ENCODE measurements around the gene TBC1D19.
"Not testable (repeated sequence)": the region's sequence is repeated elsewhere in the genome, so short reads cannot be mapped to it uniquely, and the experiment has no call there.

TBC1D19 gene, protein sequence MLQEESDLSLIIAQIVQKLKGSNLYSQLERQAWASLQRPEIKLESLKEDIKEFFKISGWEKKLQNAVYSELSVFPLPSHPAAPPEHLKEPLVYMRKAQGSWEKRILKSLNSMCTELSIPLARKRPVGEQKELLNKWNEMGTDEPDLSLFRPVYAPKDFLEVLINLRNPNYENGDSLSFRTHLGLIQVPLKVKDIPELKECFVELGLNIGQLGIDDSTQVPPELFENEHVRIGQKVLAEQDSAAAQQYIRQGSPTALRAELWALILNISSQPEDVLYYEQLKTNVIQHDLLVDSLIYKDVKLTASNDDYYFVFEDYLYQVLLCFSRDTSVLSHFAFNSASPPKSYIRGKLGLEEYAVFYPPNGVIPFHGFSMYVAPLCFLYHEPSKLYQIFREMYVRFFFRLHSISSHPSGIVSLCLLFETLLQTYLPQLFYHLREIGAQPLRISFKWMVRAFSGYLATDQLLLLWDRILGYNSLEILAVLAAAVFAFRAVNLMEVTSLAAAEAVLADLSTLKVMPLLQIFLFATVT

DNA sequence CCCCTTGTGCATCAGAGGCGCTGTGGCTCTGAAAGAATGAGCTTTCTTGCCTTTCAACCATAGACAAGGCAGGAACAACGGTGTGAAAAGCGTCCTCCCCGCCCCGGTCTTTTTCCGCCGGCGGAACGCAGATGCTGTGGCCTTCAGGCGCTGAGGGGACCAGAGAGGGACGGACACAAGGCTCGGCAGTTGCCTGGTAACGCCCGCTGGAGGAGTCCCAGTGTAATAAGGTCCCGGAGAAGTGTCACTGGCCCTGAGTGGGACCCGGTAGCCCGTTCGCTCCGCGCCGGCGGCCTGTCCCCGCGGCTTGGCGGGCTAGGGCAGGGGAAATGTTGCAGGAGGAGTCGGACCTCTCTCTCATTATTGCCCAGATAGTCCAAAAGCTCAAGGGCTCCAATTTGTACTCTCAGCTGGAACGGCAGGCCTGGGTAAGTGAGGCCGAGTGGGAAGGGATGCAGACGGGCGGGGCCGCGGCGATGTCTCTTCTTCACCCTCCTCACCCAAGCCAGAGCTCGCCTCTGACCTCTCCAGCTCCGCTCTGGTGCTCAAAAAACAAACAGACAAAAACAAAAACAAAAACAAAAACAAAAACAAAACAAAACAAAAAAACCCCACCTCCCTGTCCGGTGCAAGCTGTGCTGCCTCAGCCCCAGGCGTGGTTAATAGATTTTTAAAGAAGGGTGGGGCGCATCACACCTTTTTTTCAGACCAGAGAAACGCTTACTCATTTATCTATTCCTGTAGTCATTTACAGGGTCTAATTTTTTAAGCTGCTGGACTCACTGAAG lies at the start of gene TBC1D19:
Gene TBC1D19 (plus strand): TSS at position 220 of the 788 bp plus-strand sequence. CDS start 110 bp downstream, at position 330.
- DNase-seq: peak; percentile 82 to 83

DNA sequence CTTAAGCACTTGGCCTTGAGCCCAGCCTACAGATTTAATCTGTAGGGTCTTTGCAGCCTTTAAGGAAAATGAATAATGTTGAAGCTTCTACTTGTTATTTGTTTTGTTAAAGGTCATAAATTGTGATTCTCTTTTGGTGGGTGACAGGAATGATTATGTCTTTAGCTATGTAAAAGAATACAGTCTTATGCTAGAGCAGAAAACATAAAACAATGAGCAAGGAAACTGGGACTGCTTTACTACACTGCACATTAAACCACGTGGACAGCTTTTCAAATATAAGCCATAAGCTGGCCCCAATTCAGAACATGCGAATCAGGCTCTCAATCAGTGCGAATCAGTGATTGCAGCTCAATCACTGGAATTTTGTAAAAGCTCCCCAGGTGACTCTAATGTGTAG lies 40.9 kb upstream of the TBC1D19 start:
- no peak for DNase-seq

DNA sequence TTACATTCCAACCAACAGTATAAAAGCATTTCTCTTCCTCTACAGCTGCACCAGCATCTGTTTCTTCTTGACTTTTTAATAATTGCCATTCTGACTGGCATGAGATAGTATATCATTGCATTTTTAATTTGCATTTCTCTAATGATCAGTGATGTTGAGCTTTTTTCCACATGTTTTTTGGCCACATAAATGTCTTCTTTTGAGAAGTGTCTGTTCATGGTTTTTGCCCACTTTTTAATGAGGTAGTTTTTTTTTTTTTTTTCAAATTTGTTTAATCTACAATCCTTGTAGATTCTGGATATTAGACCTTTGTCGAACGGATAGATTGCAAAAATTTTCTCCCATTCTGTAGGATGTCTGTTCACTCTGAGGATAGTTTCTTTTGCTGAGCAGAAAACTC lies 39.5 kb upstream of the TBC1D19 start:
- DNase-seq: no peak

DNA sequence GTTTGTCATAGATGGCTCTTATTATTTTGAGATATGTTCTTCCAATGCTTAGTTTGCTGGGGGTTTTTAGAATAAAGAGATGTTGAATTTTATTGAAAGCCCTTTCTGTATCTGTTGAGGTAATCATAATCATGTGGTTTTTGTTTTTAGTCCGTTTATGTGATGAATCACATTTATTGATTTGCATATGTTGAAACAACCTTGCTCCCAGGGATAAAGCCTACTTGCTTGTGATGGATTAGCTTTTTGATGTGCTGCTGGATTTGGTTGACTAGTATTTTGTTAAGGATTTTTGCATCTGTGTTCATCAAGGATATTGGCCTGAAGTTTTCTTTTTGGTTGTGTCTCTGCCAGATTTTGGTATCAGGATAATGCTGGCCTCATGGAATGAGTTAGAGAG lies 35.5 kb upstream of the TBC1D19 start:
- not testable (repeated sequence) for DNase-seq

DNA sequence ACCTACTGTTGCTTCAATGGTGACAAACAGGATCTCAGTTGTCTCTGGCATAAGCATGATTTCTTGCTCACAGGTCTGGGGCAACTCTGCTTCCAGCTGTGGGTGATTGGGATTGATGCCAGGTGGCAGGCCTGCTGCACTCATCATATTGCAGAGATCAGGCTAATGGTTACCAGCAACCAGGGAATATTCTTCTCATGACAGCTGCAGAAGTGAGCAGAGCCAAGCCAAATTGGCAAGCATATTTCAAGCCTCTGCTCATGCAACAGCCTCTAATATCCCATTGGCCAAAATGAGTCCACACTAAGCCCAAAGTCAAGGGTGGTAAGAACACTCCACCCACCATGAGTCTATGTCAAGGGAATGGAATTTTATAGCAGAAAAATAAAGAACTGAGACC lies 26.7 kb upstream of the TBC1D19 start:
- DNase-seq: no peak

DNA sequence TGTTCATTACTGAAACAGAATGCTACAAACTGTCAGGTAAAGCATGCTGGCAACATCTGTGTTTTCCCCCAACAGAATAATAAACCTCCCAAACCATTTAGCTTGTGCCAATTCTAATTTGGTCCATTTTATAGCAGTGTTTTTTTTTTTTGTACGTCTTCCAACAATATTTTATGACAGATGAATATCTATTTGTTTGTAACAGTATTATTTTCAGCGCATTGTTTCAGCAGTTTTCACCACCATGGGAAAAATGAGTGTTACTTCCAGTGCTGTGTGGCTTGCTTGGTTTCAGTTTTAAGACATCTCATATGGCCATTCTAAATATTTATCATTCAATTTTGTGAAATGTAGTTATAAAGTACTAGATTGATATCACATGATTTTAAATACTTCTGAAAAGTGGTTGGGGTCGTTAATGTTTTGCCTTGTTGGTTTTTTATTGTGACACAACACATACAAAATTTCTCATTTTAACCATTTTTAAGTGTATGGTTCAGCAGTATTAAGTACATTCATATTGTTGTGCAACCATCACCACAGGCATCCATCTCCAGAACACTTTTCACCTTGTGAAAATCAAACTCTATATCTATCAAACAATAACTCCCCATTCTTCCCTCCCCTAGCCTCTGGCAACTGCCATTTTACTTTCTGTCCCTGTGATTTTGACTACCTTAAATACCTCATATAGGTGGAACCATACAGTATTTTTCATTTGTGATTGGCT lies 25.6 kb upstream of the TBC1D19 start:
- no peak for DNase-seq

DNA sequence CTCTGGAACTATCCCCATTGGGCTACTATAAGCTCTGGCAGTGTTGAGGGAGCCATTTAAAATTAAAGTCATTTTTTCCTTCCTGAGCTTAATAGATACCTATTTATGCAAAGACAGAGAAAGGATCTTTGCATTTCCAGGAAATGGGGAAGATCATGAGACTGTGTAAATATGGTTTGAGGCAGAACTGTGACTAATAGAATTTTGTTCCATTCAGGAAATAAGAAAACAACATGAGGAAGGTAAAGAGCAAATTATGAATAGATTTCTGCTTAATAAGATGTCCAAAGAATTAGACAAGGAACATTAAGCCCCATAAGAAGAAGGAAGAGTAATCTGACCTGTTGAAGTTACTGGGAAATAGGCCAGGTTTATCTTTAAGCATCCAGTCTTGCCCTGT lies 17.8 kb upstream of the TBC1D19 start:
- no peak for DNase-seq

DNA sequence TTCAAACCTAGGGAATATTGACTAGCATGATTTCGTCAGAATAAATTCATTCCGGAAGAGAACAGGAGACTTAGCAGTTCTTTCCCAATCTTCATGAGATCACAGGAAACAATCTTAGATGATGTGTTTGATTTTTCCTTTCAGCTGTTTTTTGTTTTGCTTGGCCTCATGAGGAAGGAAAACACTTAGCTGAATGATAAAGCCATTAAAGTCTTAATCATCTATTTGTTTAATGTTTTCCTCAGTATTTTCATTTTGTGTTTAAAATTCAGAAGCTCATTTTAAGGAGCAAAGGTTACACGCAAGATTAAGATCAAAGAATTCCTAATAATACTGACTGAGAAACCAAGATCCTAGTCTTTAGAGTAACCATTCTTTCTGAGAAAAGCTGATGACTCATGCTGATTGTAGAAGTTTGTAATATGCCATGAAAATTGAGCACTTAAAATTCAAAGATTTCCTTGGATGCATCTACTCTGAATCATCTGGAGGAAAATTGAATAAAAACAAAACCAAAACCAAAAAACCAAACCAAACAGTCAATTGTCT lies 15.4 kb upstream of the TBC1D19 start:
- no peak for DNase-seq

DNA sequence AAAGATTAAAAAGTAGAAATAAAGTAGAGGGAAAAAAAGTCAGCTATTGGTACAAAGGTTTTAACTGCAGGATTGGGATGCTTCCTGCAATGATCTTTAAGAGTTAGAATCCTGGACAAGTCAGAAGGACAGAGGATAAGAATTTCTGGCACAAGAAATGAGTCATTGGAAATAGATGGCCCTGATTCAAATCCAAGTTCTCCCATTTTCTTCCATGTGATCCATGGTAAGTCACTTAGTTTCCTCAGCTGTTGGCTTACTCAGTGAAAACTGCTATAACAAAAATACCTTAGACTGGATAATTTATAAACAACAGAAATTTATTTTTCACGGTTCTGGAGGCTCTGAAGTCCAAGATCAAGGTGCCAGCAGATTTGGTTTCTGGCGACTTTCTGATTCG lies 13.3 kb upstream of the TBC1D19 start:
- no peak for DNase-seq

DNA sequence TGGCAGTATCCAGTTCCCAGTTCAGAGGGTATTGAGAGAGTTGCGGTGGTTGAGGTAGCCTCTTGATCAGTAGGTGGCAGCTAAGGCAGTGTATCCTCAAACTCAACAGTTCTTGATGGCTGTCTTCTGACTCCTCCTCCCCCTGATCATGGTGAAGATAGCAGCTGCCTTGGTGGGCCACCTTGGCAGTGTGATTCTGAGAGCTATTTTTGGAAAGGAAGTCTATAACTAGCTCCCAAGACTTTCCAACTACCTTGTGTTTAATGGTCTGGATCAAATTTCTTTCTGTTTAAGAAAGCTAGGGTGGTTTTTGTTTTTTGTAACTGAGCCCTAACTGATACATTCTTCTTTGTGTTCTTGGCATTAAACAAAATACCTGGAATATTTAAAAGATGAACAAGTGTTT lies 10.5 kb upstream of the TBC1D19 start:
- DNase-seq: no peak

DNA sequence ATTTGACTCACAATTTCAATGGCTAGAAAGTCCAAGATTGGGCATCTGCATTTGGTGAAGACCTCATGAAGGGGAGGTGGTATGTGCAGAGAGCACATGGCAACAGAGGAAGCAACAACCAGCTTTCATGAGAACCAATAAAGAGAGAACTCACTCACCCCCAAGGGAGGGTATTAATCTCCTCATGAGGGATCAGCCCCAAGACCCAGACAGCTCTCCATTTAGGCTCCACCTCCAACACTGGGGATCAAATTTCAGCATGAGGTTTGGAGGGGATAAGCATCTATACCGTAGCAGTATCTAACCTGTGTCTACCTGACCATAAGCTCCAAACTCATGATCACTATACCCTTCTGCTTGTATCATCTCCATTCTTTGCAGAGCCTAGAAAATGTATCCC lies 9.3 kb upstream of the TBC1D19 start:
- no peak for DNase-seq

DNA sequence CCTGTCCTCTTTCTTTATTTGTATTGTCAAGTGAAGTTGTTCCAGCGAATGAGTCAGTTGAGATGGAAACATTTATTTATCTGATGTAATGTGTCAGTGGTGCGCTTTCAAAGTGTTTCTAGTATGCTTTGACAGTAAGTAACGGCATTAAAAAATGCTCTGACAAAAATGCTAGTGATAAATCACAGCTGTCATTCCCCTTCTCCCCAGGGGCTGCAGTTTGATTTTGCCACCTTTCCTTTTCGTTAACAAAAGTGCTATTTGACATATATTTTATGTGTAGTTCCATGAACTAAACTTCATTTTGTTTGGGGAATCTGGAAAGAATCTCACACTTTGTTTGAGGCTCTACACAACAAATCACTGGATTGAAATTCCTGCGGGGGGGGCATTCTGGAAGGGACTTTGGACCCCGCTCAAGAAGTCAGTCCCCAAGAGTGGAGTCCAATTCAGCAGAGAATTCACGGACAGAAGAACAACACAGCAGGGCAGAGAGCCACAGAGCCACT lies 7.6 kb upstream of the TBC1D19 start:
- no peak for DNase-seq

DNA sequence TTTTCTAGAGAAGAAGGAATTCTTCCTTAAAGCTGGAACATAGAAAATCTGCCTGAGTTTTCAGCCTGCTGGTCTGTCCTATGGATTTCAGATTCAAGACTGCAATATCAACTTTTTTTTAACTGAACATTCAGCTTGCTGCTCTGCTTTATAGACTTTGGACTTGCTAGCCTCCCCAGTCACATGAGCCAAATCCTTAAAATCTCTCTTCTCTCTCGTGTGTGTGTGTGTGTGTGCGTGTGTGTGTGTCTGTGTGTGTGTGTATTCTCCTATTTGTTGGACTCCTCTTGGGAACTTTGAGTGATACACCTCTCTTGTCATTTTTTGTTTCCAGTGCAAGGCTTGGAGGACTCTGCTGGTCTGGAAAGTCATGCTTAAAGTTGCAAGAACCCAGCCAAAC lies 6.8 kb upstream of the TBC1D19 start:
- no peak for DNase-seq

DNA sequence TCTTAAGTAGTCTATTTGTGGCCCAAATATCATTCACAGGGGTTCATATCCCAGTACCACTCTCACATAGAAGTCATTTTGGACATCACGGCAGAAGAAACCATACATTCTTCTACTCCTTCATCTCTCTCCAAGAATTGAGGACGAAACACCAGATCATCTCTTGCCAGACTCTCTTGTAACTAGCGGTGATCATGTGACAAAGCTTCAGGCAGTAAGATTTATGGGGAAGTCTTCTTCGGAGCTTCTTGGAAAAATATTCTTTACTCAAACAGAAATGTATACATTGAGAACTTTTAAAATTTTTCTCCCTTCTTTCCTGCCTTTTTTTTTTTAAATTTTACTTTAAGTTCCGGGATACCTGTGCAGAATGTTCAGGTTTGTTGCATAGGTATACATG lies 4.7 kb upstream of the TBC1D19 start:
- DNase-seq: no peak

DNA sequence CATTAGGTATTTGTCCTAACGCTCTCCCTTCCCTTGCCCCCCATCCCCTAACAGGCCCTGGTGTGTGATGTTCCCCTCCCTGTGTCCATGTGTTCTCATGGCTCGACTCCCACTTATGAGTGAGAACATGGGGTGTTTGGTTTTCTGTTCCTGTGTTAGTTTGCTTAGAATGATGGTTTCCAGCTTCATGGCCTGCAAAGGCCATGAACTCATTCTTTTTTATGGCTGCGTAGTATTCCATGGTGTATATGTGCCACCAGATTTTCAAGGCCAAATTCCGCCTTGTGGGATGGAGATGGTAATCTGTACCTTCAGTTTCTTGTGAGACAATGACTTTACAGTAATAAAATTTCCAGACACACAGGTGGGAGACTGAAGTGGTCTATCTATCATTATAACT lies 2.5 kb upstream of the TBC1D19 start:
- DNase-seq: not testable (repeated sequence)

DNA sequence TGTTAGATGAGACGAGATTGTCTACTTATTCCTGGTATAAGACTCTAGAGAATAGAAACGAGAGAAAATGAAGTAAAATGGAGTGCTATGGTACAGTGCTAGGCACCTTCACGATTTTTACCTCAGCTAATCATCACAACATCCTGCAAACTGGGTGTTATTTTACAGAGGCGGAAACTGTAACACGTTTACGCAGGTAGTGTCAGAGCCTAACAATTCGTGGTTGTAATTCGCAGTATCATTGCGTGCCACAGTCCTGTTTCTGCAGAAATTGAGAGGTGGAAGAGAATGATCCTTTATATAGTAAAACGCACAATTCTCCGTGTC lies 383 bp upstream of the TBC1D19 start:
- no peak for DNase-seq

DNA sequence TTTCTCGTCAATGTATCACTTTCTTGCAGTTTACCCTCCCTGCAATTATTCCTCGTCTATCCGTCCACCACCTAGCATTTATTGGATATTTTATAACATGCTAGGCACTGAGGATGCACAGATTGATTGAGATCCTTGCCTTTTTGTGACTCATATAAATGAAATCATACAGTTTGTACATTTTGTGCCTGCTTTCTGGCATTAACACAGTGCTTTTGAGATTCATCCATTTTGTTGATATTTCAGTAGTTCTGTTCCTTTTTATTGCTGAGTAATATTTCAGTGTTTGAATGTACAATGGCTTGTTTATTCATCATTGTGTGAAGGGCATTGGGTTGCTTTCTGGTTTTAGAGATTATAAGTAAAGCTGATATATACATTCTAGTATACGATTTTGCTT lies 841 bp downstream of the TBC1D19 start:
- no peak for DNase-seq

DNA sequence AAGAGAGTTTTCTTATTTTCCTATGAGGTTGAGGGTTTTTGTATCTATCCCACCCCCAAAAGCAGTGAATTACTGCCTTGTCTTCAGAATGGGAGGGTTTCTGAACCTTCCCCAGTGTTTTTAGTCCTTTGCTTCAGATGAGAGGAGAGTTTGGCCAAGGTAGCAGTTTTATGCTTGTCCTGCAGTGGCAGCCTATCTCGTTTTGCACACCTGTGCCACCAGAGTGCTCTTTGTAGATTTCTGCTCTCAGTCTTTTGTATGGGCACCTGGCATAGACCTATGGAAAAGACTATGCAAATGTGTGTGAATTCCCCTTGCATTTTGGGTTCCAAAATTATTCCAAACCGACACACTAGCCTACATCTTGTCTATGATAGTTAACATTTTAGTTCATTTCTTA lies 5.8 kb downstream of the TBC1D19 start:
- DNase-seq: no peak

DNA sequence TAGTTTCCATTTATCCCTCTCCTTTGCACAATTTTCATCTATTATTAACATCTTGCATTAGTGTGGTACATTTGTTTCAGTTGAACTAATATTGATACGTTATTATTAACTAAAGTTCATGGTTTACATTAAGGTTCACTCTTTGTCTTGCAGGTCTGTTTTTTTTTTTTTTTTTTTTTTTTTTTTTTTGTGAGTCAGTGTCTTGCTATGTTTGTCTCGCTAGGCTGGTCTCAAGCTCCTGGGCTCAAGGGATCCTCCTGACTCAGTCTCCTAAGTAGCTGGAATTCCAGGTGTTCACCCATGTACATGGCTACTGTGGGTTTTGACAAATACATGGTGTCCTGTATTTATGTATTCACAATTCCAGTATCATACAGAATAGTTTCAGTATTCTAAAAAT lies 6.8 kb downstream of the TBC1D19 start:
- no peak for DNase-seq

DNA sequence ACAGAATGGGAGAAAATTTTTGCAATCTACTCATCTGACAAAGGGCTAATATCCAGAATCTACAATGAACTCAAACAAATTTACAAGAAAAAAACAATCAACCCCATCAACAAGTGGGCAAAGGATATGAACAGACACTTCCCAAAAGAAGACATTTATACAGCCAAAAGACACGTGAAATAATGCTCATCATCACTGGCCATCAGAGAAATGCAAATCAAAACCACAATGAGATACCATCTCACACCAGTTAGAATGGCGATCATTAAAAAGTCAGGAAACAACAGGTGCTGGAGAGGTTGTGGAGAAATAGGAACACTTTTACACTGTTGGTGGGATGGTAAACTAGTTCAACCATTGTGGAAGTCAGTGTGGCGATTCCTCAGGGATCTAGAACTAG lies 9.7 kb downstream of the TBC1D19 start:
- DNase-seq: not testable (repeated sequence)

DNA sequence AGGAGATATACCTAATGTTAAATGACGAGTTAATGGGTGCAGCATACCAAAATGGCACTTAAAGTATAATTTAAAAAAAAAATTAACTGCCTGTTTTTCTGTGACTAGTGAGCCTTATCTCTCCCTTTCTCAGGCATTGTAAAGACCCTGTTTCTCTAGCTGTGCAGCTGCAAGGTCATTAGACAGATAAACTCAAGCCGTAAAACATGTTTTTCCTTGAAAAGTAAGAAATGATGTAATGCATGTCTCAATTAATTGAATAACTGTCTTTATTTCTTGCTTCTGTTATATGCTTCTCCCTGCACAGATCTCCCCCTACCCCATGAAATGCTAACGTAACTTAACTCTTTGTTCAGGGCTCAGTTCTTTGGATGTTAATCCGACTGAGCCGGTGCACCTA lies 10.5 kb downstream of the TBC1D19 start:
- DNase-seq: no peak

DNA sequence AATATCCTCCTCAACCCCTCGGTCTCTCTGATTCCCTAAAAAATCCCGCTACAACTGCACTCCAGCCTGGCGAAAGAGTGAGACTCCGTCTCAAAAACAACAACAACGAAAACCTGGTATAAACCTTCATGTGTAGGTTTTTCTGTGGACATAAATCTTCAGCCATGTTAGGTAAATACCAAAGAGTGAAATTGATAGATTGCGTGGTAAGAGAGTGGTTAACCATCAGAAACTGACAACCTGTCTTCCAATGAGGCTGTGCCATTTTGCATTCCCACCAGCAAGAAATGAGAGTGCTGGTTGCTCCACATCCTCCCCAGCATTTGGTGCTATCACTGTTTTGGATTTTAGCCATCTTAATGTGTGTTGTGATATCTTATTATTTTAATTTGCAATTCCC lies 10.9 kb downstream of the TBC1D19 start:
- no peak for DNase-seq

DNA sequence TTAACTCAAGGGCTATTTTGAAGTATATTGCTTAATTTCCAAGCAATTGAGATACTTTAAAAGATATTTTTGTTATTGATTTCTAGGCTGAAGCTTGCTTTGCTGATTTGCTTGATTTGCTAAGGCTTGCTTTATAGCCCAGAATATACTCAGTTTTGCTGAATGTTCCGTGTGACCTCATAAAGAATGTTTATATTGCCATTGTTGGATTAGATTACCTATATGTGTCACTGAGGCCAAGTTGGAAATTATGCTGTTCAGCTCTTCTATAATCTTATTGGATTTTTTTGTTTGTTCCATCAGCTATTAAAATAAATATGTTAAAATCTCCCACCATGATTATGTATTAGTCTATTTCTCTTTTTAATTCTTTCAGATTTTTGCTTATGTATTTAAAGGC lies 13.0 kb downstream of the TBC1D19 start:
- DNase-seq: no peak

Data from stimulated activated CD4-positive, alpha-beta T cell treated with anti-CD3 and anti-CD28 coated beads, Interleukin-4, amount 100 ng/mL, for 4 hours (primary cell).